K562 (cell line): Measurements from ENCODE around the gene EPHA4. TPM values are rescaled to one million over a fixed set of nuclear protein-coding genes. Genes with fewer than 3 reads are reported as not detected.

ENCODE experiments used
- ATAC-seq: fragments of 200-7000 bp; cut with Tn5 transposase; 3 replicates; pipeline ENCODE4 v1.9.1; 2020; ENCODE audit warnings: moderate library complexity
- BruUV-seq: library from RNA; stranded (reverse); fragments of 400-500 nt; replicated peaks from 2 replicates; lab custom pipeline; 2021; lab: Mats Ljungman, UMichigan
- CTCF ChIA-PET: fragments of 300-600 bp; formaldehyde crosslinking; extraction: SDS; loops from one replicate; lab custom pipeline; 2021; ENCODE audit warnings: low intra/inter-chr PET ratio; lab: Yijun Ruan, JAX
- POLR2A ChIA-PET: fragments of 300-600, 350-650 bp; sonication (Branson Sonifier 250); formaldehyde crosslinking; extraction: SDS; loops from one replicate; lab custom pipeline; 2021; ENCODE audit warnings: antibody characterized with exemption, inconsistent platforms; lab: Yijun Ruan, JAX
- DNase-seq, 4 experiments: peaks; one replicate each; pipeline versions ENCODE4 v3.0.0 to v3.0.0-alpha.2; 2011 to 2018; ENCODE audit warnings: low spot score in 3 of 4, mixed read lengths in 3 of 4; ENCODE audit errors: extremely low read depth in 1 of 4
- FAIRE-seq: peaks from 2 replicates; lab custom pipeline; 2011; peaks lifted over from hg19 to GRCh38; lab: Jason Lieb, UNC
- H2AFZ ChIP-seq: 2 replicates; pipeline ENCODE4 v1.6.0; 2011; ENCODE audit warnings: low read depth, low read length, control low read depth, inconsistent platforms
- H3K27ac ChIP-seq: fragments of 200-600 bp; 3 replicates; pipeline ENCODE4 v1.8.0; 2011; ENCODE audit warnings: low read depth, mild to moderate bottlenecking, control low read depth, inconsistent platforms, low read length, moderate library complexity, mixed read lengths; ENCODE audit errors: extremely low read depth
- H3K27me3 ChIP-seq, 2 experiments: fragments of 300-600 bp in 1 of 2; 2 replicates in 1 of 2; 3 replicates in 1 of 2; pipeline versions ENCODE4 v1.6.0 to v1.8.0; 2011; ENCODE audit warnings: inconsistent platforms in 2 of 2, low read length in 2 of 2, mild to moderate bottlenecking in 1 of 2, mixed read lengths in 1 of 2, moderate library complexity in 1 of 2; ENCODE audit not compliant: control insufficient read depth in 2 of 2, insufficient read depth in 2 of 2
- H3K36me3 ChIP-seq: fragments of 300-600 bp; 3 replicates; pipeline ENCODE4 v1.8.0; 2011; ENCODE audit warnings: mild to moderate bottlenecking, low read length, inconsistent platforms; ENCODE audit not compliant: control insufficient read depth, insufficient read depth
- H3K4me1 ChIP-seq, 2 experiments: fragments of 200-600 bp in 1 of 2; replicated peaks in 1 of 2; 2 replicates in 1 of 2; 3 replicates in 1 of 2; pipeline versions ENCODE4 v1.5.1 to v1.8.0; 2011; ENCODE audit warnings: inconsistent platforms in 2 of 2, low read length in 2 of 2, mild to moderate bottlenecking in 1 of 2, mixed read lengths in 1 of 2, moderate library complexity in 1 of 2; ENCODE audit not compliant: control insufficient read depth in 2 of 2, insufficient read depth in 2 of 2
- H3K4me2 ChIP-seq: 2 replicates; pipeline ENCODE4 v1.6.1; 2011; ENCODE audit warnings: low read length, control low read depth, inconsistent platforms, mixed read lengths; ENCODE audit not compliant: insufficient read depth
- H3K4me3 ChIP-seq: fragments of 200-600 bp; sonication (generic), shearing (Covaris generic); 2 replicates; pipeline ENCODE4 v1.5.1; 2016; ENCODE audit warnings: control low read depth, inconsistent platforms
- H3K79me2 ChIP-seq: fragments of 200-600 bp; 3 replicates; pipeline ENCODE4 v1.8.0; 2011; ENCODE audit warnings: low read length, inconsistent platforms; ENCODE audit not compliant: control insufficient read depth, insufficient read depth
- H3K9ac ChIP-seq, 2 experiments: 2 replicates each; pipeline versions ENCODE4 v1.6.0 to v1.6.1; 2011; ENCODE audit warnings: low read depth in 2 of 2, low read length in 2 of 2, control low read depth in 1 of 2, inconsistent platforms in 1 of 2, mild to moderate bottlenecking in 1 of 2, mixed read lengths in 1 of 2; ENCODE audit not compliant: insufficient read depth in 1 of 2
- H3K9me1 ChIP-seq: one replicate; pipeline ENCODE4 v1.6.0; 2011; ENCODE audit warnings: inconsistent platforms, mild to moderate bottlenecking, low read length, moderate library complexity; ENCODE audit not compliant: control insufficient read depth, insufficient read depth
- H3K9me3 ChIP-seq: replicated peaks from 2 replicates; pipeline ENCODE4 v1.5.1; 2011; ENCODE audit warnings: low read depth, low read length, inconsistent platforms; ENCODE audit not compliant: control insufficient read depth, insufficient read depth
- H4K20me1 ChIP-seq: replicated peaks from 2 replicates; pipeline ENCODE4 v1.6.1; 2011; ENCODE audit warnings: low read length, inconsistent platforms, mixed read lengths; ENCODE audit not compliant: control insufficient read depth, insufficient read depth
- ASH1L ChIP-seq: fragments of 450-650 bp; IDR thresholded peaks from 2 replicates; pipeline ENCODE4 v1.6.1; 2018; ENCODE audit warnings: borderline replicate concordance, mild to moderate bottlenecking, low read depth; ENCODE audit not compliant: partially characterized antibody
- CXXC5 ChIP-seq: fragments of 250-450 bp; sonication (Bioruptor Pico); IDR thresholded peaks from 2 replicates; pipeline ENCODE4 v1.8.0; 2022; ENCODE audit warnings: inconsistent platforms, mild to moderate bottlenecking, moderate library complexity
- DPF2 ChIP-seq: fragments of 450-650 bp; IDR thresholded peaks from 2 replicates; pipeline ENCODE4 v1.6.1; 2016
- FOSL1 ChIP-seq: fragments of 200-800 bp; sonication (Bioruptor generic); conservative IDR thresholded peaks from 2 replicates; pipeline ENCODE4 v1.6.1; 2016; ENCODE audit warnings: missing genetic modification characterization, missing compliant biosample characterization
- KLF1 ChIP-seq: fragments of 450-650 bp; IDR thresholded peaks from 2 replicates; pipeline ENCODE4 v1.6.1; 2016; ENCODE audit warnings: missing genetic modification characterization, missing compliant biosample characterization
- MYC ChIP-seq, 2 experiments: fragments of 250-450 bp in 1 of 2; sonication (Bioruptor Pico) in 1 of 2; IDR thresholded peaks; 2 replicates each; pipeline versions ENCODE4 v1.5.1 to v1.6.1; 2012 to 2021; ENCODE audit warnings: low read depth in 2 of 2, borderline replicate concordance in 1 of 2, improper control_type of control experiment in 1 of 2, low read length in 1 of 2, mild to moderate bottlenecking in 1 of 2, moderate library complexity in 1 of 2
- NRF1 ChIP-seq, 2 experiments: fragments of 450-650 bp; IDR thresholded peaks in 1 of 2; conservative IDR thresholded peaks in 1 of 2; 2 replicates each; pipeline ENCODE4 v1.6.1; 2014; ENCODE audit warnings: mild to moderate bottlenecking in 2 of 2
- RNF2 ChIP-seq: sonication (generic); IDR thresholded peaks from 2 replicates; pipeline ENCODE4 v1.6.1; 2016
- SMARCC2 ChIP-seq: fragments of 450-650 bp; IDR thresholded peaks from 2 replicates; pipeline ENCODE4 v1.6.1; 2017; ENCODE audit warnings: antibody characterized with exemption, moderate library complexity, mild to moderate bottlenecking, low read depth
- ZNF124 ChIP-seq: sonication (generic); formaldehyde crosslinking; IDR thresholded peaks from 2 replicates; pipeline ENCODE4 v1.8.1; 2022; ENCODE audit warnings: missing genetic modification reagents
- ZNF197 ChIP-seq: fragments of 200-800 bp; sonication (Bioruptor generic); IDR thresholded peaks from 2 replicates; pipeline ENCODE4 v1.6.1; 2016; ENCODE audit warnings: low read depth, missing genetic modification characterization, missing compliant biosample characterization
- WGBS: fragments of 100-300 bp; shearing (Covaris generic); methylation state at CpG from one replicate; pipeline ENCODE4 v1.1.6; 2016; ENCODE audit warnings: low coverage, mixed read lengths; ENCODE audit not compliant: insufficient coverage; ENCODE audit errors: missing lambda C conversion rate; 5-methylcytosine and 5-hydroxymethylcytosine counted together
- in situ Hi-C: fragments of 300-500 bp; cut with MboI; formaldehyde crosslinking; loops from 4 replicates; pipeline ENCODE4 v1.15.0; 2018; ENCODE audit warnings: inconsistent platforms, mixed read lengths
- intact Hi-C: fragments of 100-400 bp; cut with micrococcal nuclease; formaldehyde crosslinking; loops from 2 replicates; pipeline ENCODE4 v1.14.2; 2022
- polyA plus RNA-seq, 8 experiments: library from polyadenylated mRNA; depleted of rRNA in 4 of 8; stranded (reverse) in 5 of 8; unstranded in 3 of 8; fragments of >200 nt; fragmentation: Nextera tagmentation in 2 of 8; fragmentation: Illumina TruSeq in 1 of 8; extraction: Ambion mirVana in 2 of 8; extraction: Trizol in 1 of 8; gene quantifications; 2 replicates each; pipeline versions ENCODE4 v1.2.1 to v1.2.3, GENCODE V29; 2011 to 2014; ENCODE audit warnings: inconsistent platforms in 1 of 8, missing spikeins in 1 of 8
- total RNA-seq, 7 experiments: library from RNA; depleted of rRNA in 6 of 7; stranded (reverse); fragments of >200 nt in 6 of 7; fragmentation: Illumina TruSeq in 2 of 7; extraction: Trizol in 2 of 7; gene quantifications; 2 replicates each; pipeline versions ENCODE4 v1.2.1 to v1.2.3, GENCODE V29; 2011 to 2021; ENCODE audit warnings: low replicate concordance in 1 of 7
- TF ChIP-seq, protein P1 (sequence below): sonication (generic); IDR thresholded peaks from 2 replicates; pipeline ENCODE4 v1.6.1; 2016
- TF ChIP-seq, protein P2 (sequence below): fragments of 450-650 bp; formaldehyde crosslinking; IDR thresholded peaks from 2 replicates; pipeline ENCODE4 v1.4.0; 2020; ENCODE audit warnings: mild to moderate bottlenecking, moderate library complexity

Gene EPHA4
- total and polyA plus RNA-seq, 9 of the 15 experiments (the other 6 are each of a cell fraction or from before 2014, with no cell fraction given), result 0.07 to 0.09 (median 0.07) TPM; not detected in 6

- Histone ChIP-seq H3K4me3 (no peak overlapping the region), H3K79me2 (no peaks in the 10 kb centered on the region), H3K36me3 (no peaks in the 10 kb centered on the region), H3K27me3 (no peaks in the 10 kb centered on the region), H3K4me2 (no peak overlapping the region), H3K9me3 (no peaks in the 10 kb centered on the region), H3K9me1 (no peaks in the 10 kb centered on the region), H4K20me1 (no peaks in the 10 kb centered on the region), H3K9ac (no peak overlapping the region), H3K4me1 (no peaks in the 10 kb centered on the region), H3K27ac (no peak overlapping the region), H2AFZ (no peak overlapping the region)
- in situ Hi-C loops (no loop called here), intact Hi-C loops (no loop called here)
- FAIRE-seq, result no peak
- TF ChIP-seq ZNF197 (CRISPR knock-in tag) (no peak), FOSL1 (no peak), ASH1L (no peak), DPF2 (no peak), ZNF124 (CRISPR knock-in tag) (no peak), RNF2 (no peak), MYC (IDR thresholded peaks at IDR 0.05; ENCODE audit: low read depth, low read length) (no peak), MYC (CRISPR knock-in tag; IDR thresholded peaks at IDR 0.05; ENCODE audit: borderline replicate concordance, low read depth) (no peak), NRF1 (conservative IDR thresholded peaks at IDR 0.05 in 1 of 2, IDR thresholded peaks at IDR 0.05 in 1 of 2) (no peak), KLF1 (no peak), SMARCC2 (no peak), CXXC5 (CRISPR knock-in tag) (no peak)
- TF ChIP-seq, protein P1, sequence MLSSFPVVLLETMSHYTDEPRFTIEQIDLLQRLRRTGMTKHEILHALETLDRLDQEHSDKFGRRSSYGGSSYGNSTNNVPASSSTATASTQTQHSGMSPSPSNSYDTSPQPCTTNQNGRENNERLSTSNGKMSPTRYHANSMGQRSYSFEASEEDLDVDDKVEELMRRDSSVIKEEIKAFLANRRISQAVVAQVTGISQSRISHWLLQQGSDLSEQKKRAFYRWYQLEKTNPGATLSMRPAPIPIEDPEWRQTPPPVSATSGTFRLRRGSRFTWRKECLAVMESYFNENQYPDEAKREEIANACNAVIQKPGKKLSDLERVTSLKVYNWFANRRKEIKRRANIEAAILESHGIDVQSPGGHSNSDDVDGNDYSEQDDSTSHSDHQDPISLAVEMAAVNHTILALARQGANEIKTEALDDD, result no peak
- TF ChIP-seq, protein P2, sequence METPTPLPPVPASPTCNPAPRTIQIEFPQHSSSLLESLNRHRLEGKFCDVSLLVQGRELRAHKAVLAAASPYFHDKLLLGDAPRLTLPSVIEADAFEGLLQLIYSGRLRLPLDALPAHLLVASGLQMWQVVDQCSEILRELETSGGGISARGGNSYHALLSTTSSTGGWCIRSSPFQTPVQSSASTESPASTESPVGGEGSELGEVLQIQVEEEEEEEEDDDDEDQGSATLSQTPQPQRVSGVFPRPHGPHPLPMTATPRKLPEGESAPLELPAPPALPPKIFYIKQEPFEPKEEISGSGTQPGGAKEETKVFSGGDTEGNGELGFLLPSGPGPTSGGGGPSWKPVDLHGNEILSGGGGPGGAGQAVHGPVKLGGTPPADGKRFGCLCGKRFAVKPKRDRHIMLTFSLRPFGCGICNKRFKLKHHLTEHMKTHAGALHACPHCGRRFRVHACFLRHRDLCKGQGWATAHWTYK (CRISPR knock-in tag), result no peak
- no TSS peak for BruUV-seq
- no peak for DNase-seq
- 0% methylated on average over 3 of the region's 4 CpGs for WGBS
- ChIA-PET CTCF (no interaction called here), POLR2A (no interaction called here)
- no peak for ATAC-seq
Observed at GRCh38 chr2:221501883-221502269, 70.2 kb downstream of the EPHA4 start.
